H9 (cell line): ENCODE data around the gene SLAIN1. TPM values are rescaled to one million over a fixed set of nuclear protein-coding genes. Genes with fewer than 3 reads are reported as not detected.

Experiments
- DNase-seq: peaks from one replicate; pipeline ENCODE4 v3.0.0-alpha.2; 2017
- H2AFZ ChIP-seq: one replicate; pipeline ENCODE4 v1.6.1; 2013; ENCODE audit warnings: mild to moderate bottlenecking, low read length, control low read depth, moderate library complexity
- H2AK5ac ChIP-seq: 2 replicates; pipeline ENCODE4 v1.6.1; 2013; ENCODE audit warnings: low read length, control low read depth, mixed read lengths; ENCODE audit not compliant: insufficient read length
- H2BK120ac ChIP-seq: one replicate; pipeline ENCODE4 v1.6.1; 2013; ENCODE audit warnings: low read depth, mild to moderate bottlenecking, low read length, control low read depth, inconsistent platforms; ENCODE audit not compliant: poor library complexity, severe bottlenecking
- H2BK12ac ChIP-seq: 2 replicates; pipeline ENCODE4 v1.6.1; 2013; ENCODE audit warnings: low read length, control low read depth, mixed read lengths, low read depth; ENCODE audit not compliant: insufficient read length
- H2BK15ac ChIP-seq: 2 replicates; pipeline ENCODE4 v1.6.1; 2013; ENCODE audit warnings: low read depth, low read length, control low read depth
- H2BK20ac ChIP-seq: one replicate; pipeline ENCODE4 v1.6.1; 2013; ENCODE audit warnings: low read depth, mild to moderate bottlenecking, low read length, control low read depth, inconsistent platforms; ENCODE audit not compliant: poor library complexity, severe bottlenecking
- H2BK5ac ChIP-seq: 2 replicates; pipeline ENCODE4 v1.6.1; 2013; ENCODE audit warnings: low read length, control low read depth, mixed read lengths; ENCODE audit not compliant: insufficient read length
- H3K14ac ChIP-seq: 2 replicates; pipeline ENCODE4 v1.6.1; 2013; ENCODE audit warnings: low read length, control low read depth; ENCODE audit not compliant: insufficient read depth
- H3K18ac ChIP-seq: 2 replicates; pipeline ENCODE4 v1.6.1; 2013; ENCODE audit warnings: low read depth, mild to moderate bottlenecking, mixed read lengths, low read length, control low read depth; ENCODE audit not compliant: insufficient read length
- H3K23ac ChIP-seq: 2 replicates; pipeline ENCODE4 v1.6.1; 2013; ENCODE audit warnings: low read length, control low read depth, mixed read lengths, low read depth; ENCODE audit not compliant: insufficient read length
- H3K23me2 ChIP-seq: 2 replicates; pipeline ENCODE4 v1.6.1; 2013; ENCODE audit warnings: low read depth, mild to moderate bottlenecking, mixed read lengths, low read length, control low read depth; ENCODE audit not compliant: insufficient read length, poor library complexity, severe bottlenecking
- H3K27ac ChIP-seq: 2 replicates; pipeline ENCODE4 v1.5.1; 2013; ENCODE audit warnings: low read length, control low read depth, mixed read lengths, low read depth; ENCODE audit not compliant: insufficient read length
- H3K27me3 ChIP-seq: 2 replicates; pipeline ENCODE4 v1.6.1; 2013; ENCODE audit warnings: low read length, control low read depth, inconsistent platforms; ENCODE audit not compliant: insufficient read depth
- H3K4ac ChIP-seq: 2 replicates; pipeline ENCODE4 v1.6.1; 2013; ENCODE audit warnings: low read depth, mild to moderate bottlenecking, control low read depth, inconsistent platforms, low read length, moderate library complexity
- H3K4me1 ChIP-seq: 2 replicates; pipeline ENCODE4 v1.6.1; 2013; ENCODE audit warnings: low read length, control low read depth, inconsistent platforms; ENCODE audit not compliant: insufficient read depth
- H3K4me2 ChIP-seq: 2 replicates; pipeline ENCODE4 v1.6.1; 2013; ENCODE audit warnings: low read length, control low read depth, mixed read lengths; ENCODE audit not compliant: insufficient read length, insufficient read depth
- H3K56ac ChIP-seq: 2 replicates; pipeline ENCODE4 v1.6.1; 2013; ENCODE audit warnings: low read depth, mild to moderate bottlenecking, mixed read lengths, low read length, control low read depth; ENCODE audit not compliant: insufficient read length
- H3K79me1 ChIP-seq: 2 replicates; pipeline ENCODE4 v1.6.1; 2013; ENCODE audit warnings: low read depth, mild to moderate bottlenecking, moderate library complexity, low read length, control low read depth, inconsistent platforms; ENCODE audit not compliant: insufficient read depth, poor library complexity, severe bottlenecking
- H3K79me2 ChIP-seq: 2 replicates; pipeline ENCODE4 v1.6.1; 2013; ENCODE audit warnings: low read length, control low read depth, inconsistent platforms; ENCODE audit not compliant: insufficient read depth
- H3K9ac ChIP-seq: 2 replicates; pipeline ENCODE4 v1.6.1; 2013; ENCODE audit warnings: low read length, control low read depth, mixed read lengths; ENCODE audit not compliant: insufficient read length; ENCODE audit errors: extremely low read depth
- H3K9me3 ChIP-seq: one replicate; pipeline ENCODE4 v1.6.1; 2013; ENCODE audit warnings: low read depth, low read length, inconsistent platforms; ENCODE audit not compliant: control insufficient read depth
- H3T11ph ChIP-seq: one replicate; pipeline ENCODE4 v1.6.1; 2013; ENCODE audit warnings: mild to moderate bottlenecking, low read length, control low read depth, inconsistent platforms
- H4K20me1 ChIP-seq: one replicate; pipeline ENCODE4 v1.6.1; 2013; ENCODE audit not compliant: control insufficient read depth, insufficient read length, insufficient read depth
- H4K5ac ChIP-seq: 2 replicates; pipeline ENCODE4 v1.6.1; 2013; ENCODE audit warnings: low read depth, mild to moderate bottlenecking, mixed read lengths, low read length, control low read depth; ENCODE audit not compliant: insufficient read length
- H4K8ac ChIP-seq: replicated peaks from 2 replicates; pipeline ENCODE4 v1.6.1; 2013; ENCODE audit warnings: low read length, control low read depth, mixed read lengths, low read depth; ENCODE audit not compliant: insufficient read length
- H4K91ac ChIP-seq: 2 replicates; pipeline ENCODE4 v1.6.1; 2013; ENCODE audit warnings: low read depth, mild to moderate bottlenecking, moderate library complexity, mixed read lengths, low read length, control low read depth; ENCODE audit not compliant: insufficient read length
- H3K27ac Mint-ChIP-seq, 3 experiments: 2 replicates in 2 of 3; 3 replicates in 1 of 3; pipeline ENCODE4 v1.8.0; 2020 to 2021; ENCODE audit warnings: mixed read lengths in 3 of 3, mild to moderate bottlenecking in 1 of 3, moderate library complexity in 1 of 3
- H3K27me3 Mint-ChIP-seq: 2 replicates; pipeline ENCODE4 v1.8.0; 2021; ENCODE audit warnings: low read depth, mild to moderate bottlenecking, moderate library complexity, mixed read lengths
- H3K36me3 Mint-ChIP-seq, 3 experiments: 2 replicates in 2 of 3; 3 replicates in 1 of 3; pipeline ENCODE4 v1.8.0; 2020 to 2021; ENCODE audit warnings: low read depth in 3 of 3, mixed read lengths in 3 of 3; ENCODE audit not compliant: insufficient read depth in 1 of 3
- H3K4me1 Mint-ChIP-seq, 2 experiments: 2 replicates each; pipeline ENCODE4 v1.8.0; 2020; ENCODE audit warnings: mixed read lengths in 2 of 2
- H3K4me3 Mint-ChIP-seq, 2 experiments: 2 replicates in 1 of 2; 3 replicates in 1 of 2; pipeline ENCODE4 v1.8.0; 2020 to 2021; ENCODE audit warnings: mild to moderate bottlenecking in 2 of 2, mixed read lengths in 2 of 2, moderate library complexity in 1 of 2
- H3K9me3 Mint-ChIP-seq, 2 experiments: 2 replicates in 1 of 2; 3 replicates in 1 of 2; pipeline ENCODE4 v1.8.0; 2020; ENCODE audit warnings: mild to moderate bottlenecking in 2 of 2, mixed read lengths in 2 of 2, moderate library complexity in 1 of 2
- WGBS: extraction: QIAGEN DNeasy Blood & Tissue Kit; methylation state at CpG from one replicate; pipeline ENCODE4 v1.1.7; 2013; ENCODE audit warnings: missing lambda C conversion rate, low lambda C conversion rate, mixed read lengths; ENCODE audit not compliant: insufficient read length; ENCODE audit errors: extremely low coverage; 5-methylcytosine and 5-hydroxymethylcytosine counted together
- total RNA-seq: library from RNA; stranded (reverse); gene quantifications from 2 replicates; pipeline ENCODE4 v1.2.1, GENCODE V29; 2021
- TF ChIP-seq, protein P1 (sequence below): fragments of 200-600 bp; sonication (generic); conservative IDR thresholded peaks from 3 replicates; pipeline ENCODE4 v1.8.0; 2021; ENCODE audit warnings: antibody characterized with exemption, mild to moderate bottlenecking

The SLAIN1 gene
- total RNA-seq, 1 experiment from 2014 or later: 23.2 TPM

DNA sequence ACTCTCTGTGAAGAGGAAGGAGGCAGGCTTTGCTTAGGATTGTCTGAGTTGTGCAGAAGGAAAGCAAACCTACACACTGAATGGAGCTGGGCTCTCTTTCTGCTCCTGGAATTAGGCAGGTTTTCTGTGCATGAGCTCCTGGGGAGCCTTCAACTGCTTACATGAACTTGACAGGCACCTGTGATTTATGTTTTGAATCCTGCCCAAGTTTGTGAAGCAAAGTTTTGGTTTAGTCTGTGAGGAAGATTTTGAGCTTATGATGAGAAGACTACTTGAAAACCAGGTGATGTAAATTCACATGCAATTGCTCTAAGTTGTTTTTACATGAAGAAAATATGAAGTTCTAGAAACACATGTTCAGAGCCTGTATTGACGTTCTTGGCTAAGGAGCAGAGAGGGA lies 109.0 kb downstream of the SLAIN1 start:
- Histone ChIP-seq H3K14ac (no peak overlapping the region), H3K27me3 (no peaks in the 10 kb centered on the region), H2BK15ac (no peak overlapping the region), H2BK5ac (no peak overlapping the region), H4K91ac (no peak overlapping the region), H3K23ac (no peak overlapping the region), H3K23me2 (no peaks in the 10 kb centered on the region), H3K9me3 (no peaks in the 10 kb centered on the region), H3K18ac (no peak overlapping the region), H2BK20ac (no peak overlapping the region), H3K4me2 (no peak overlapping the region), H3T11ph (no peak overlapping the region), H2AFZ (no peak overlapping the region), H2AK5ac (no peak overlapping the region), H3K4ac (no peak overlapping the region), H2BK12ac (no peak overlapping the region), H4K8ac (no peak overlapping the region), H2BK120ac (no peak overlapping the region), H3K56ac (no peak overlapping the region), H3K79me2 (no peaks in the 10 kb centered on the region), H3K9ac (no peak overlapping the region), H4K20me1 (no peaks in the 10 kb centered on the region), H3K79me1 (no peaks in the 10 kb centered on the region), H3K27ac (no peak overlapping the region), H3K4me1 (no peaks in the 10 kb centered on the region), H4K5ac (no peak overlapping the region)
- H3K9me3 Mint-ChIP-seq: peaks cover 0 to 6% of the 10 kb centered on the region in 2 experiments; a peak in 2 of 5 replicates
- H3K27ac Mint-ChIP-seq: no peak overlapping the region
- H3K4me3 Mint-ChIP-seq: no peak overlapping the region
- H3K36me3 Mint-ChIP-seq: no peaks in the 10 kb centered on the region
- no peaks in the 10 kb centered on the region for H3K4me1 Mint-ChIP-seq
- no CpG with 5 or more reads among the region's 1 CpG for WGBS
- no peak for DNase-seq
- TF ChIP-seq, protein P1, sequence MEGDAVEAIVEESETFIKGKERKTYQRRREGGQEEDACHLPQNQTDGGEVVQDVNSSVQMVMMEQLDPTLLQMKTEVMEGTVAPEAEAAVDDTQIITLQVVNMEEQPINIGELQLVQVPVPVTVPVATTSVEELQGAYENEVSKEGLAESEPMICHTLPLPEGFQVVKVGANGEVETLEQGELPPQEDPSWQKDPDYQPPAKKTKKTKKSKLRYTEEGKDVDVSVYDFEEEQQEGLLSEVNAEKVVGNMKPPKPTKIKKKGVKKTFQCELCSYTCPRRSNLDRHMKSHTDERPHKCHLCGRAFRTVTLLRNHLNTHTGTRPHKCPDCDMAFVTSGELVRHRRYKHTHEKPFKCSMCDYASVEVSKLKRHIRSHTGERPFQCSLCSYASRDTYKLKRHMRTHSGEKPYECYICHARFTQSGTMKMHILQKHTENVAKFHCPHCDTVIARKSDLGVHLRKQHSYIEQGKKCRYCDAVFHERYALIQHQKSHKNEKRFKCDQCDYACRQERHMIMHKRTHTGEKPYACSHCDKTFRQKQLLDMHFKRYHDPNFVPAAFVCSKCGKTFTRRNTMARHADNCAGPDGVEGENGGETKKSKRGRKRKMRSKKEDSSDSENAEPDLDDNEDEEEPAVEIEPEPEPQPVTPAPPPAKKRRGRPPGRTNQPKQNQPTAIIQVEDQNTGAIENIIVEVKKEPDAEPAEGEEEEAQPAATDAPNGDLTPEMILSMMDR: no peak
- no peaks in the 10 kb centered on the region; the same call in 1 of the 2 replicates for H3K27me3 Mint-ChIP-seq
